Mucosa of rectum (tissue), 2 donors: Measurements from ENCODE around the gene MMP14.
"Not testable (repeated sequence)": the region's sequence is repeated elsewhere in the genome, so short reads cannot be mapped to it uniquely, and the experiment has no call there.

Experiments
- H3K27ac ChIP-seq, 2 donors: one replicate each; pipeline ENCODE4 v1.7.0; 2013; ENCODE audit warnings: inconsistent platforms in 2 of 2, low read depth in 2 of 2, low read length in 2 of 2
- H3K27me3 ChIP-seq, 2 donors: one replicate each; pipeline ENCODE4 v1.7.0; 2013; ENCODE audit warnings: low read length in 2 of 2; ENCODE audit not compliant: control insufficient read depth in 2 of 2, insufficient read depth in 2 of 2
- H3K36me3 ChIP-seq, 2 donors: one replicate each; pipeline ENCODE4 v1.7.0; 2013; ENCODE audit warnings: low read length in 2 of 2; ENCODE audit not compliant: control insufficient read depth in 2 of 2, insufficient read depth in 2 of 2
- H3K4me1 ChIP-seq, 2 donors: one replicate each; pipeline ENCODE4 v1.7.0; 2013; ENCODE audit warnings: low read length in 2 of 2, mild to moderate bottlenecking in 1 of 2; ENCODE audit not compliant: control insufficient read depth in 2 of 2, insufficient read depth in 2 of 2
- H3K4me3 ChIP-seq, 2 donors: one replicate each; pipeline ENCODE4 v1.7.0; 2013; ENCODE audit warnings: low read length in 2 of 2
- H3K9ac ChIP-seq, 2 donors: one replicate each; pipeline ENCODE4 v1.7.0; 2013; ENCODE audit warnings: low read length in 2 of 2, low read depth in 1 of 2, mild to moderate bottlenecking in 1 of 2
- H3K9me3 ChIP-seq, 2 donors: one replicate each; pipeline ENCODE4 v1.7.0; 2013; ENCODE audit warnings: low read length in 2 of 2; ENCODE audit not compliant: control insufficient read depth in 2 of 2
- donor health status: healthy.
- donor health status: Normal muscosa, but diverticular disease.

The MMP14 gene

DNA sequence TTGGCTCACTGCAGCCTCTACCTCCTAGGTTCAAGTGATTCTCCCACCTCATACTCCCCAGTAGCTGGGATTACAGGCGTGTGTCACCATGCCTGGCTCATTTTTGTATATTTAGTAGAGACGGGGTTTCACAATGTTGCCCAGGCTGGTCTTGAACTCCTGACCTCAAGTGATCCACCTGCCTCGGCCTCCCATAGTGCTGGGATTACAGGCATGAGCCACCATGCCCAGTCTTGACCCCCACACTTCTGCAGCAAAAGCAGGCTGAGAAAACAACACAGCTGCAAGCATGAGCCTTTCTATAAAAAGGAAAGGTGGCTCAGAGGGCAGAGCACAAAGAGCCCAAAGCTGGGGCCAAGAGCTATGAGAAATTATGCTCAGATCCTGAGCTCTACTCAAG, 24.0 kb downstream of the MMP14 start:
- not testable (repeated sequence) for H3K27ac ChIP-seq, H3K4me1 ChIP-seq, H3K9ac ChIP-seq, H3K4me3 ChIP-seq, H3K27me3 ChIP-seq, H3K9me3 ChIP-seq, H3K36me3 ChIP-seq

DNA sequence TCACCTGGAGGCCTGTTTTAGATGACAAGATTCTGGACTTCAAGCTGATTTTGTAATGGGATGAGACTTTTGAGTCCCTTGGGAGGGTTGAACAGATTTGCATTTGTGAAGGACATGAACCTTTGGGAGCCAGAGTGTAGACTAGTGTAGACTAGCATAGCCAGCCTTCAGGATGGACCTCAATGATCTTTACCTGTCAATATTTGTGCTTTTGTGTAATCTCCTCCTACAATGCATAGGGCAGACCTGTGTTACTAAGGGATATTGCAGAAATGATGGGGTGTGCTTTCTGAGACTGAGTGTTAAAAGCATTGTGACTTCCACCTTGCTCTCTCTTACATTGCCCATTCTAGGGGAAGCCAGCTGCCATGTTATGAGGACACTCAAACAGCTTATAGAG, 25.3 kb downstream of the MMP14 start:
- Histone ChIP-seq H3K9ac (no peak overlapping the region), H3K27ac (no peak overlapping the region), H3K36me3 (no peaks in the 10 kb centered on the region), H3K4me3 (no peak overlapping the region), H3K4me1 (no peaks in the 10 kb centered on the region), H3K27me3 (no peaks in the 10 kb centered on the region), H3K9me3 (no peaks in the 10 kb centered on the region)

DNA sequence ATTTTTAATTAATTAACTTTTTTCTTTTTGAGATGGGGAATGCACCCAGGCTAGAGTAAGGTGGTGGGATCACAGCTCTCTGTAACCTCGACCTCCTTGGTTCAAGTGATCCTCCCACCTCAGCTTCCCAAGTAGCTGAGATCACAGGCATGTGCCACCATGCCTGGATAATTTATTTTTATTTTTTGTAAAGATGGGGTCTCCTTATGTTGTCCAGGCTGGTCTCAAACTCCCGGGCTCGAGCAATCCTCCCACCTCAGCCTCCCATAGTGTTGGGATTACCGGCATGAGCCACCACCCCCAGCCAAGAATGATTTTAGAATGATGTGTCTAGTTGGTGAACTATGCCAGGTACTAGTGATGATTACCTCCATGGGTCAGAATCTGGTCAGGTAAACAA, 28.6 kb downstream of the MMP14 start:
- H3K9me3 ChIP-seq, result no peaks in the 10 kb centered on the region
- H3K27ac ChIP-seq, result no peak overlapping the region
- no peak overlapping the region for H3K9ac ChIP-seq
- peaks cover 0 to 1% of the 10 kb centered on the region in 2 donors for H3K4me1 ChIP-seq
- no peaks in the 10 kb centered on the region for H3K27me3 ChIP-seq
- H3K36me3 ChIP-seq, result no peaks in the 10 kb centered on the region
- H3K4me3 ChIP-seq, result no peak overlapping the region

DNA sequence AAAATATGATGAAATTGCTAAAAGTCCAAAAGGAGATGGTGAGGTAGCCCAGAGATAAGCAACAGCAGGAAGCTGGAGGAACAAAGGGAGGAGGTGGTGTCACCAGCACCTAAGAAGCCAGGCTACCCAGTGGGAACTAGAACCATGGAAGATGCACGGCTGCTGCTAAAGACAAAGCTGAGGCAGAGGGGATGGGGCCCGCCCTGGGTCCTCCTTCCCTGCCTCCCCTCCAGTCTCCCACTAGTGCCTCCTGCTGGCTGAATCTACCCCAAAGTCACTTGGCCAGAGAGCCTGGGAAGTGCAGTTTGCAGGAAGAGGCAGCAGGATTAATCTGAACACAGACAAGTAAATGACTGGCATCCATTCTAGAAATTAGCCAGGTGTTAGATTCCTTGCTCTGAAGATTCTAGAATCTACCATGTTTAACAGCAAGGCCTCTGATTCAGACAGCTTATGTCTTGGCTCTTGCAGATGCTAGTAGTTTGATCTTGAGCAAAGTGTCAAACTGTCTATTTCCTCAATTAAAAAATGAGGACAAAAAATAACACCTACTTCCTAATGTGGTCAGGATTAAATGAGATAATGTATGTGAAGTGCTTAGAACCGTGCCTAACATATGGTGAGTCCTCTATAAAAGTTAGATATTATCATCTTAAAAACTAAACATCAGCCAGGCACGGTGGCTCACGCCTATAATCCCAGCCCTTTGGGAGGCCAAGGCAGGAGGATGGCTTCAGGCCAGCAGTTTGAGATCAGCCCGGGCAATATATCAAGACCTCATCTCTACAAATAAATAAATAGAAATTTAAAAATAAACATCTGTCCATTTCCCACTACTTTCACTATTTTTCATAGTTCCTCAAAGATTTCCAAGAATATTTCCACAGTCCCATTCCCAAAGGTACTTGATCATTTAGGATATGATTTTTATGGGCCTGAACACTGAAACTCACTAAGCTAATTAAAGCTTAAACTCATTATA, 29.3 kb downstream of the MMP14 start:
- Histone ChIP-seq H3K9ac (no peak overlapping the region), H3K36me3 (no peaks in the 10 kb centered on the region), H3K9me3 (no peaks in the 10 kb centered on the region), H3K27me3 (no peaks in the 10 kb centered on the region), H3K4me3 (no peak overlapping the region), H3K27ac (no peak overlapping the region), H3K4me1 (peaks cover 4 to 5% of the 10 kb centered on the region in 2 donors)

DNA sequence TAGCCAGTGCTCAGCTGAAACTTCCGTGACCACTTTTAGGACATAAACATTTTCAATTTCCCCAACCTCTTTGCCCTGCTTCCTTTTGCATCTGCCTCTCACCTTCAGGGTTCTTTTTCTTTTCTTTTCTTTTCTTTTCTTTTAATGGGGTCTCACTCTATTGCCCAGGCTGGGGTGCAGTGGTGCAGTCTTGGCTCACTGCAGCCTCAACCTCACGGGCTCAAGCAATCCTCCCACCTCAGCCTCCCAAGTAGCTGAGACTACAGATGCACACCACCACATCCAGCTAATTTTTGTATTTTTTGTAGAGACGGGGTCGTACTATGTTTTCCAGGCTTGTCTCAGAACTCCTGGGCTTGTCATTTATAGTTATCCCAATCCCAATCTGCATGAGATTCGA, 30.5 kb downstream of the MMP14 start:
- H3K4me1 ChIP-seq, result peaks cover 7 to 9% of the 10 kb centered on the region in 2 donors
- H3K27ac ChIP-seq, result no peak overlapping the region
- no peak overlapping the region for H3K9ac ChIP-seq
- no peak overlapping the region for H3K4me3 ChIP-seq
- H3K9me3 ChIP-seq, result no peaks in the 10 kb centered on the region
- H3K27me3 ChIP-seq, result no peaks in the 10 kb centered on the region
- H3K36me3 ChIP-seq, result no peaks in the 10 kb centered on the region

DNA sequence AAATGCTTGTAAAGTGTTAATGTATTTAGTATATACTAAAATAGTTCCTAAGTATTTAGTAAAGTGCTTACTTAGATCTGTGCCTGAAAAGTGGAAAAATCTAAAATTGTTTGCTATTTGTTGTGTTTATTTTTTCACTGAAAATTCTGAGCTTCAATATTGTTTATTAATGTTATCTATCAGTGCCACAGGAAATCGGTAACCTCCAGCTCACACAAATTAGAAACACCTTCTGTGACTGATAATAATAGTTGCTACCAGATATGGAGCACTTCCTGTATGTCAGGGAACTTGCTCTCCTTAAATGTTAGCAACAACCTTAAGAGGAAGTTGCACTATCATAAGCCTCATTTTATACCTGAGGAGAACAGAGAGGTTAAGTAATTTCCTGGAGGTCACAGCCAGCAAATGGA, 34.4 kb downstream of the MMP14 start:
- Histone ChIP-seq H3K4me1 (peaks cover 16 to 21% of the 10 kb centered on the region in 2 donors), H3K9ac (peak overlapping the region; percentile 92 to 98), H3K9me3 (no peaks in the 10 kb centered on the region), H3K27ac (peak overlapping the region; percentile 99 to 100), H3K4me3 (peak overlapping the region; percentile 90 to 95), H3K27me3 (no peaks in the 10 kb centered on the region), H3K36me3 (peaks cover 20 to 22% of the 10 kb centered on the region in 2 donors)

DNA sequence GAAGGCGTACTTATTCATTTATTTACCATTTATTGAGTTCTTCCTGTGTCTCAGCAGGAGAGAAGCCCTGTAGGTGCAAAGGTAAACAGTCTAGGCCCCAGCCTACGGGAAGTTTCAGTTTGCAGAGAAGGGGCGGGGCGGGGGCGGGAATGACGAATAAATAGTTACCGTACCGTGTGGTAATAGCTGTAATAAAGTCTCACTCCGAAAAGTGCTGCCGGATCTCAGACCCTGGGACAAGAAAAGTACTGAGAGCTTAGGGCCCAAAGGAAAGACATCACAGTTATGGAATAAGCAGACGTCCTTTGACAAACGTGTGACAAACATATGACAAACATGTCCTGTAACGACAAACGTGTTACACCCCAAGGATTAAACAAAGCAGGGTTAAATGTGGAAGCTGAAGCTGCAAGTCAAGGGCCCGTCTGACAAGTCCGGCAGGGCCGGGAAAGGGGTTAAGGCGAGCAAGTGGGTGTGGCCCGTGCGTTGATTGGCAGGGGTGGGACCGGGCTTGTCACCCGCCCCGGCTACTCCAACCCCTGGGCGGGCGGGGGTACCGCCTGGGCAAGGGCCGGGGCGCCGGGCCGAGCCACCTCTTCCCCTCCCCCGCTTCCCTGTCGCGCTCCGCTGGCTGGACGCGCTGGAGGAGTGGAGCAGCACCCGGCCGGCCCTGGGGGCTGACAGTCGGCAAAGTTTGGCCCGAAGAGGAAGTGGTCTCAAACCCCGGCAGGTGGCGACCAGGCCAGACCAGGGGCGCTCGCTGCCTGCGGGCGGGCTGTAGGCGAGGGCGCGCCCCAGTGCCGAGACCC, 35.0 kb downstream of the MMP14 start, which contains the start of gene LRP10:
Gene LRP10, plus strand, starts transcription at position 517 of the 809 bp plus-strand sequence. CDS start 564 bp downstream, outside the sequence.
- Histone ChIP-seq H3K27ac (peak within 1 kb of the TSS; percentile 99 to 100), H3K27me3 (no peaks in the 10 kb centered on the region), H3K9ac (peak within 1 kb of the TSS; percentile 92 to 98), H3K4me1 (peaks cover 16 to 21% of the 10 kb centered on the region in 2 donors), H3K9me3 (no peaks in the 10 kb centered on the region), H3K4me3 (peak within 1 kb of the TSS; percentile 90 to 95), H3K36me3 (peaks cover 26 to 28% of the 10 kb centered on the region in 2 donors)

DNA sequence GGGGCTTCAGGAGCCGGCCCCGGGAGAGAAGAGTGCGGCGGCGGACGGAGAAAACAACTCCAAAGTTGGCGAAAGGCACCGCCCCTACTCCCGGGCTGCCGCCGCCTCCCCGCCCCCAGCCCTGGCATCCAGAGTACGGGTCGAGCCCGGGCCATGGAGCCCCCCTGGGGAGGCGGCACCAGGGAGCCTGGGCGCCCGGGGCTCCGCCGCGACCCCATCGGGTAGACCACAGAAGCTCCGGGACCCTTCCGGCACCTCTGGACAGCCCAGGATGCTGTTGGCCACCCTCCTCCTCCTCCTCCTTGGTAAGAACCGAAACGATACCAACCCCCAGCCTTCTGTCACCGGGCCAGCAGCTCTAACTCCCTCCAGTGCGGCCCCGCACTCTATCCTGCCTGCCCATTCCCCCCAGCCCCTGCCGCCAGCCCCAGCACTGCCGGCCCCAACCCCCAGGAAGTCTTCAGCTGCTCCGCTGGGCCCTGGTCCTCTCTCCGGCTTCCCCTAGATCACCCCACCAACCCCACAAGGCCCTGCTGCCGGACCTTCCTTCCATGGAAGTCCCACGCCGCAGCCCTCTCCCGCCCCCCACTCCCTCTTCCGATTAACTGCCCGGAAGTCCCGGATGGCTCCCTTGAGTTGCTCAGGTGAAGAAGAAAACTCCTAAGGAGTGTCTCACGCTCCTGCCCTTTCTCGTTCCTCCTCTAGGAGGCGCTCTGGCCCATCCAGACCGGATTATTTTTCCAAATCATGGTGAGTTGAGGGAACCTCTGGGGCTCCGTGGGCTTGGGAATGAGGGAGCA, 35.8 kb downstream of the MMP14 start:
- Histone ChIP-seq H3K4me1 (peaks cover 16 to 21% of the 10 kb centered on the region in 2 donors), H3K9ac (peak overlapping the region; percentile 92 to 98), H3K36me3 (peaks cover 33 to 36% of the 10 kb centered on the region in 2 donors), H3K27me3 (no peaks in the 10 kb centered on the region), H3K27ac (peak overlapping the region; percentile 99 to 100), H3K4me3 (peak overlapping the region; percentile 90 to 95), H3K9me3 (no peaks in the 10 kb centered on the region)

DNA sequence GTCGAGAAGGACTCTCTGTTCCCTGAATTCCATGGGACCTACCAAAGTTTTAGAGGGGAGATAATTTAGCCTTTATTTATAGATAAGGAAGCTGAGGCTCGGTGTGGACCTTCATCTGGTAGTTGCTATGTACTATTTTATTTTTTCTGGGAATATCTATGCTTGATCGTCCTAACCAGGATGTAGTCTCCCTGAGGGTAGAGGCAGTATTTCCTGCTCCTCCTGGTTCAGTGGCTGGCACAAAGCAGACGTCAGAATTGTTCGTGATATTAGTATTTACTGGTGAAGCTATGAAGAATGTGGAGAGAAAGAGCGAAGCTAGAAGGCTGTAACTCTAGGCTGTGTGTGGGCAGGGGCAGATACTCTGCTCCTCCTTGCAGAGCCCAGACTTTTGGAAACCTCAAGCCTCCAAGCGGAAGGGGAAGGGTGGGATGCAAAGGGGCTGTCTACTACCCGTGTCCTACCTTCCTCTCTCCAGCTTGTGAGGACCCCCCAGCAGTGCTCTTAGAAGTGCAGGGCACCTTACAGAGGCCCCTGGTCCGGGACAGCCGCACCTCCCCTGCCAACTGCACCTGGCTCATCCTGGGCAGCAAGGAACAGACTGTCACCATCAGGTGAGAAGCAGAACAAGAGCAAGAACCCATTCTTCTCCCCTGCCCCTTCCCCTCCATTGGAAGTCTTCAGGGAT, 36.6 kb downstream of the MMP14 start:
- Histone ChIP-seq H3K27ac (peak overlapping the region; percentile 60 to 99), H3K9me3 (no peaks in the 10 kb centered on the region), H3K9ac (peak overlapping the region; percentile 92 to 98), H3K4me1 (peaks cover 16 to 21% of the 10 kb centered on the region in 2 donors), H3K36me3 (peaks cover 41 to 43% of the 10 kb centered on the region in 2 donors), H3K27me3 (no peaks in the 10 kb centered on the region), H3K4me3 (peak overlapping the region; percentile 90 to 95)
